ENCODE data around the gene H2AZ1.
A peak's percentile ranks its signal among the peaks of the same experiment; 100 is the strongest.
"Not testable (repeated sequence)": the region's sequence is repeated elsewhere in the genome, so short reads cannot be mapped to it uniquely, and the experiment has no call there.

Gene H2AZ1

DNA sequence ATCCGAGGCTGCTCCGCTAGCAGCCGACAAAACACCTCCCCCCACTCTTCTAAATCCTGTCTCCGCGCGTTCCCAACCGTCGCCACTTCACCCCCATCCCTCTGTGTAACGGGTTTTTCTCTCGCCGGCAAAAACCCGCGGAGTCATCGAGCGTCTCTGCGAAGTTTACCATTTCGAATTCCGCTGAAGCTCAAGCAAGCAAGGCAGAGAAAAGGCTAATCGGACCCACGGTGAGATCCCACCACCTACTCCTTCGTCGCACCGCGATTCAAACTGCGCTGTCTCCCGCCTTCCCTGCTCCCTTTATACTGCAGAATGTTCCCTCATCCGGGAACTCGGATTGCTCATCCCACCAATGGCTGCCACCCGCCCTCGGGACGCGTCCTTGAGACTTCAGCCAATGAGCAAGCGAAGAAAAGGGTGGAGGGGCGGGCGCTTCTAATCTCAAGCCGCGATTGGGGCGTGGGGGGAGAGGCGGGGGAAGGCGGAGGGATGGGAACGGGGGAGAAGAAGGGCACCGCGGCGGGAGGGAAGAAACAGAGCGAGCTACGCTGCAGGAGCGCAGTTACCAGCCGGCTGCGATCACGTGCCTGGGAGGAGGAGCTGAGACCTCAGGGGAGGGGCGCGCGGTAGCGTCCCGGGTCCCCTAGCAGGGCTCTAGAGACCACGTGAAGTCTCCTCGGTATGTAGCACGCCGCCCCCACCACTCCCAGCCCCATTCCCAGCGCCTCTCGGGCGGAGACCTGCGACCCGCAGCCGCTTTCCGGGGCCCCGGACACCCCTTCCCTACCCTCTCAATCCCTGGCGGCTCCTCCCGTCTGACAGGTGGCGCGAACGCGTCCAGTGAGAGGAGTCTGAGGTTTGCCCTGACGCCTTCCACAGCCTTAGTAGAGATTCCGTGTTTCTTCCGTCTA, at the start of gene H2AZ1:
Gene H2AZ1, minus strand, starts transcription at position 277 of the 914 bp plus-strand sequence. Its CDS starts 105 bp downstream, at position 172.
- DNase-seq (ENCODE audit: low read depth), result peak; percentile 97

DNA sequence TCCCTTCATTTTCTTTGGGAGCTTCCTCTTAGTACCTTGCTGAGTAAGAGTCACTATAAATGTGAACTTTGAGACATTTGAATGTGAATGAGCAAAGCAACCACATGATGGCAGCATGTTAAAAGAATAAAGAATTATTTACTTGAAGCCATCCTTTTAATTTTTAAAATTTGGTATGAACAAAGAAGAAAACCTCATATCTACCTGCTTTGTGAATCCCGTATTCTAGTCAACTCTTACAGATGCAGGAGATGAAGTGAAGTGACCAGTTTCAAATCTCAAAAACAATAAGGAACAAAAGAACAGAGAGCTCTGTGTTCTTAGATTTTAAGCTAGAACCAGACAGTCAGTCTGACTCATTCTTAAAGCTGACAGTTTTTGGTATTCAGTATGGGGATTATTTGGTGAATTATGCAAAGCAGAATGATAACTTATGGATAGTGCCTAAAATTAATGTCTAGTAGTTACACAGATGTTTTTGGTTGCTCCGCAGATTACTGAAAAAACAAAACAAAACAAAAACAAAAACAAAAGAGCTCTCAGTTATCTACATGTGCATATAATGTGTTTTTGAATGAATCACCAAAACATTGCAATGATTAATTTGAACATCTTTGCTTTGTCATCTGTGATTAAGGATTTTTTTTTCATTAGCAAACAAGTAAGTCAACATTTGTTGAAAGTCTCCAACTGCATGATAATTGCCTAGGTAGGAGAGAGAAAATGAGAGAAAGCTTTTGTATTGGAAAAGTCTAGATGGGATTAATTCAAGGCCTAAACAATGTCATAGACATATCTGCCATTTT, 48.2 kb upstream of the H2AZ1 start:
- DNase-seq (ENCODE audit: low read depth), result no peak

DNA sequence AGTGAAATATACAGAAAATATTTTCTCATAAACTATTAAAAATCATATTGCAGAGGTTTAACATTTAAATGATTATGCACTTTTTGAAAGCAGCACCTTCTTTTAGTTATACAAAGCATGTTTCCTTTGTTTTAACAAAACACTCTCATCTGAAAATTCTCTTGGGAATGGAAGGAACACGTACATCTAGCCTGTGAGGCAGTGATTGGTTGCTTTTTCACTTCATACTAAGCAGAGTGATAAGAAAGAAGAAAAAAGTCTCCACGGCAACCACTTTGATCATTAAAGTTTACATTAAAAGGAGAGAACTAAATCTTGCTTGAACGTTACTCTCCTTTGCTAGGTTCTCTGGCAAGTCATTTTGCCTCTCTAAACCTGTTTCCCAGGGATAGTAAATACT, 41.7 kb upstream of the H2AZ1 start:
- DNase-seq (ENCODE audit: low read depth), result no peak

DNA sequence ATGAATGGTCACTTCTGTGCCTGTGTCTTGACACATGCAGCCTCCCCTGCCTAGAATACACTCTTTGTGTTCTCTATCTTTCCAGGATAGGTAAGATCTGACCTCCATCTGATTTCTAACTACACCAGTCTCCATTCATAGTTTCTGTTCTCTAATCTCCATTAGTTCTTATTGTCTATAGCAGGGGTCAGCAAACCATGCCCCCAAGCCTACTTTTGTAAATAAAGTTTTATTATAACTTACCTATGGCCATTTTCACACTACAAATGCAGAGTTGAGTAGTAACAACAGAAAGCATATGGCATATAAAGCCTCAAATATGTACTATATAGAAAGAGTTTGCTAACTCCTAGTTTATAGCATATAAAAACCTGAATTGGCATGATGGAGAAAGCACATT, 37.6 kb upstream of the H2AZ1 start:
- no peak for DNase-seq (ENCODE audit: low read depth)

DNA sequence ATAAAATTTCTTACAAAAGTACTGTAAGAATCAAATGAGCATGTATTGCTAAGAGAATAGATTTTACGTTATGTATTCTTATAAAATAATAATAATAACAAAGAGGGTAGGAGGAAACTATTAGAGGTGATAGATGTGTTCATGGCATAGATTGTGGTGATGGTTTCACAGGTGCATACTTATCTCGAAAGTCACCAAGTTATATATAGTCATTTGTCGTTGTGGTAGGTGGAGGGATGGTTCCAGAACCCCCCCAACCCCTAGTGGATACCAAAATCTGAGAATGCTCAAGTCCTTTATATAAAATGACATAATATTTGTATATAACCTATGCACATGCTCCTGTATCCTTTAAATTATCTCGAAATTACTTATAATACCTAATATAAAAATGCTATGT, 36.7 kb upstream of the H2AZ1 start:
- DNase-seq (ENCODE audit: low read depth), result no peak

DNA sequence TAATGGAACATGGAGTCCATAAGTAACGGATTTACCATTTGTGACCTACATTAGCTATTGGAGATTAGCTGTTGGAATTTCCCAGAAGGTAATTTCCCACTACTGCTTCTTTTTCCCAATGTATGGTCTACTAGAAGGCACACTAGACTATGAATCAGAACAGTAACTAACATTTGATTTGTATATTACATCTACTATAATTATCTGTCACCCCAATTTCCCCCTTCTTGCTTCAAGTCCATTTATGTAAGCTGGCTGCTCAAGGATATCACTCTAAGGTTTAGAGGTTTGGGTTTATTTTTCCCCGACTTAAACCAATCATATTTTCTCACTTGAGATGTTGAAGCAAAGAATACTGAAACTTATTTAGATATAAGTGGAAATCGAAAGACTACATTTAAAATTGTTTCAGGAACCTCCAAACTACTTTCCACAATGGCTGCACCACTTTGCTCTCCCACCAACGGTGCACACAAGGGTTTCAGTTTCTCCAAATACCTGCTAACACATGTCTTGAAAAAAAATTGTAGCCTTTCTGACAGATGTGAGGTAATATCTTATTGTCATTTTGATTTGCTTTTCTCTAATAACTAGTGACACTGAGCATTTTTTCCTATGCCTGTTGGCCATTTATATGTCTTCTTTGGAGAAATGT, 33.3 kb upstream of the H2AZ1 start:
- DNase-seq (ENCODE audit: low read depth), result no peak

DNA sequence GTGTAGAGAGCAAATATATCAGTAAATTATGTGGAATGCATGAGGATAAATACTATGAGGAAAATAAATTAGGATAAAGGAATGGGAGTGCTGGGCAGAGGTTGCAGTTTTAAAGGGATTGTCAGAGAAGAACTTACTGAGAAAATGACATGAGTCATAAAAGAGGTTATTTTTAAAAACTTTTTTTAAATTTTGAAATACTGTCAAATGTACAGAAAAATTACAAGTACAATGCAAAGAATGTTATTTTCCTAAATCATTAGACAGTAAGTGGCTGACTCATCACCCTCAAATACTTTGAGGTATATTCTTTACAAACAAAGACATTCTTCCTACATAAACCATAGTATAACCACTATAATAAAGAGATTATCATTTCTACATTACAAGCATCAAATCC, 29.8 kb upstream of the H2AZ1 start:
- no peak for DNase-seq (ENCODE audit: low read depth)

DNA sequence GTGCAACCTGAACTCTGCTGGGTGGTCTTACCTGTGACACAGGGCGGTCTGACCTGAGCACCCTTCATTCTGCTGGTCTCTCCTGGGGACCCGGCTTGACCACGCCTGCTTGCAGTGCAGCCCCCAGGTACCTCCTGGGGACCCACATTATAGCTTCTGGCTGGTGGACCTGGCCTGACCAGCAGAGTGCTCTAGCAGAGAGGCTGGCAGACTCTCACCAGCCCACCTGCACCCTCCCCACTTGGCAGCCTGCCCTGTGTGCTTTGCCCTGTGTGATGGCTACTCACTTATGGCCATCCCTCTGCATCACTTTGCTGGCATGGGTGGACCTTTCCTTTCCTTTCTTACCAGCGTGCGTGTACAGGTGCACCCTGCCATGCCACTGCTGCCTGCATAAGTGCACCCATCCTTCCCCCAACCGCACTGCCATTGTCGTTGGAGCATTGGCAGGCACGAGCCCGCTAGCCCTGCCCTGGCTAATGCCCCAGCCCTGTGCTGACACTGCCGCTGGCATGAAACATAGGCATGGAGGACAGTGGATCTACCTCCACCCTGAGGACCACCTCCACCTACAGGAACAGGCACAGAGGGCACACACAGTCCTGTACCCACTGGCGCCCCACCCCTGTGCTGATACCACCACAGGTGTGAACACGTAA, 21.5 kb upstream of the H2AZ1 start:
- DNase-seq (ENCODE audit: low read depth), result no peak

DNA sequence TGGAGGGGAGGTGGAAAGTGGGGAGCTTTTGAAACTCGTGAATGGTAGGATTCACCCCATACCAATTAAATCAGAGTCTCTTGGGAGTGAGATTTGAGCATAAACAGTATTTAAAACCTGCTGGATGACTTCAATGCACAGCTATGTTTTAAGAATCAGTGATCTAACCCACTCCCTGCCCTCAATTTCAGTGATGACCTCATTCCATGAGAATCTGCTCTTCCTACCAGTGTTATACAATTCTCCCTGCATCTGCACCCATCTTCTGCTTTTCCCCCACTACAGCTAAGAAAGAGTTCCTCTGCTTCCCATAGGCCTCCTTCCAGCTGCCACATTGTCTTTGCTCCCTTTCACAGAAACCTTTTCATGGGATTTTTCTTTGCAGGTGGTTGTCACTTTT, 18.3 kb upstream of the H2AZ1 start:
- no peak for DNase-seq (ENCODE audit: low read depth)

DNA sequence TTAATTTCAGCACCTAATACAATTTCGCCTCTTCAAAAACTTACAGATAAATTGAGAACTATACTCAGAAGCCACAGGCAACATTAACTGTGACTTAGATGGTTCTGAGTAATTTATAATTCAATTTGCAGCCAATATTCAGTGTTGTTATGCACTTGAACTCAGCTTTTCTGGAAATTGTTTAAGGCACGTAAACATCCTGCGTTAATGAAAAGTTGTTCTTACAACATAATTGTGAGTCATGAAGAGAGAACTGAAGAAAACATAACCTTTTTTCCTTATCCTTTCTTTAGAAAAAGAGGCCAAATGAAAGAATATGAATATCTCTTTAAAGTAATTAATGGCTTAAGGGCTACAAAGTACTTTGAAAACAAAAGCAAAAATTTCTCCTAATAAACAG, 16.6 kb upstream of the H2AZ1 start:
- DNase-seq (ENCODE audit: low read depth), result no peak

DNA sequence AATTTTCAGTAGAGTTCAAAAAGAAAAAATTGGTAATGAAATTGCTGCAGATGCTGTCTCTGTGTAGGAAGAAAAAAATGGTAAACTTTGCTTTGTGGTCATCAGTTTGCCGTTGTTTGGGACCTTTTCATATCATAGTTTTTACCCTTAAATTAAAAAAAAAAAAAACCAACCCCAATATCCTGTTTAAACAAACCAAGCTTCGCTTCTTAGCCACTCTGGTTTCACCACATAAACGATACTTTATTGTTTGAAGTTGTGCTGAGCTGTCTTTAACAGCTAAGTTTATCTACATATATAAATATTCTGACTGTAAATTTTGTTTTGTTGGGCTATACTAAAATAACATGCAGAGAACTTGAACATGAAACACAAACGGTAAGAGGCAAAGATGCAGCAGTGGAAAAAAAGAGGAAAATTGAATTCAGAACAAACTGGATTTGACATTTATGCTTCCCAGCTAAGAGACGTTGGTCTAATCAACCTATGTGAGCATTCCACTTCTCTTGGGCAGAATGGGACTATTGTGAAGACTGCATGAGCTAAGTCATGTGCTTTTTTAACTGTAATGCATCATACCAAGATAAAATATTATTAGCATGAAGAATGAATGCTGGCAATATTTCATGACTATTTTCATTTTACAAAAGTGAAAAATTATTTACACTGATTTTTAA, 15.7 kb upstream of the H2AZ1 start:
- DNase-seq (ENCODE audit: low read depth), result no peak

DNA sequence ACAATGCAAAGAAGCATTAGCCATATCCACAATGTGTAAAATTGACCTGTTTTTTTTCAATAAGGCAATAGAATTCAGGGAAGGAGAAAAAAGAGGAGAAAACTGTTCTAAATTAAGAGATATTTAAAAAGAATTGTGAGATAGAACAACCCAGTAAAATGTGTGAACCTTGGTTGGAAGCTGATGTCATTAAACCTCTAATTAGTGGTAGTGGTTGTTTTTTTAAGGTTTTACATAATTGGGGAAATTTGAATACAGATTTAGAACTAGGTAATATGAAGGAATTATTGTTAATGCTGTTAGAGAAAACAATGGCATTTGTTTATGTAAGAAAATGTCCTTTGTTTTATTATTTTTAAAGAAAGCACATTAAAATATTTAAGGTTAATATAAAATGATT, 15.1 kb upstream of the H2AZ1 start:
- DNase-seq (ENCODE audit: low read depth), result no peak

DNA sequence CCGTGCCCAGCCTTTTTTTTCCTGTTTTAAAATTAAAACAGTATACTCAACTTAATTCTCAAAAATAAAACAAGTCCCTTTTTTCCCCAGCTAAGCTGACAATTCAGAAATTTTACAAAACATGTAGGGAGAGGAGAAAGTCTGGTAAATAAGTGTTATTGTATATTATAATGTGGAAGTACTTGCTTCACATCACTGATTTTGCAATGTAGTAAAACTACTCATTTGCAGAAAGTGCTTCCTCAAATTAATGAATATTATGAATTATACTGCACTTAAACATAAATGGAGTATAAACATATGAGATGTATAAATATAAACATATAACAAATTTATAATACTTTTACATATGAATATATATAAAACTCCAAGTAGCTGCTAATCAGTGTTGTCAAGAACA, 11.6 kb upstream of the H2AZ1 start:
- DNase-seq (ENCODE audit: low read depth), result no peak

DNA sequence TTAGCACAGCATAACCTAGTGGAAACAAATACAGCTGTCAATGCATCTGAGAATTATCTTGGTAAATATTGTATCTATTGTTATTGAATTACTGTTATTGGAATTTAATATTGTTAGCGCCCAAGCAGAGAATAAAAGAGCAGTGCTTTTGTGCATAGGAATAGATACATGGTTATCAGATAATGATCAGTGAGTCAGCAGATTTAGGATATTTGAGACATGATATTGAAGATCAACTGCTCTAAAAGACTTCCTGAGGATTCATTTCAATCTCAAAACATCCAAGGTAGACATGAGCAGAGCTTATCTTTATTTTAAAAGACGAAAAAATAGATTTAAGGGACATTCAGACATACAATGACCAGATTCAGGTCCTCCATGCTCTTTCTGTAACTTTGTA, 10.6 kb upstream of the H2AZ1 start:
- no peak for DNase-seq (ENCODE audit: low read depth)

DNA sequence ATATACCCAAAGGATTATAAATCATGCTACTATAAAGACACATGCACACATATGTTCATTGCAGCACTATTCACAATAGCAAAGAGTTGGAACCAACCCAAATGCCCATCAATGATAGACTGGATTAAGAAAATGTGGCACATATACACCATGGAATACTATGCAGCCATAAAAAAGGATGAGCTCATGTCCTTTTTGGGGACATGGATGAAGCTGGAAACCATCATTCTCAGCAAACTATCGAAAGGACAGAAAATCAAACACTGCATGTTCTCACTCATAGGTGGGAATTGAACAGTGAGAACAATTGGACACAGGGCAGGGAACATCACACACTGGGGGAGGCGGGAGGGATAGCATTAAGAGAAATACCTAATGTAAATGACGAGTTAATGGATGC, 8.1 kb upstream of the H2AZ1 start:
- not testable (repeated sequence) for DNase-seq (ENCODE audit: low read depth)

DNA sequence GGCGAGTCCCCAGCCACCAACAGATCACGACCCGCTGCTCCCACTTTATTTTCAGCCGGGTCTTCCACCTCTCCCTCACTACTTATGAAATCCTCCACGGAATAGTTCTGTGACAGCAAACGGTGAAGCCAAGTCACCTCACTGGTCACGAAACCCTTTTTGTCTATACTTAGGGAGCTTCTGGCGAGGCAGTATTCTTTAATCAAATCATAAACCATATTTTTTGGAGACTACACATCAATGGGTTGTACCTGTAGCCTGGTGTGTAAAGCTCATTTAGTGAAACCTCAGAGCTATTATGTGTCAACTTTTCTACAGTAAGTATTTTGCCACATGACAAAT, 809 bp upstream of the H2AZ1 start:
- no peak for DNase-seq (ENCODE audit: low read depth)

DNA sequence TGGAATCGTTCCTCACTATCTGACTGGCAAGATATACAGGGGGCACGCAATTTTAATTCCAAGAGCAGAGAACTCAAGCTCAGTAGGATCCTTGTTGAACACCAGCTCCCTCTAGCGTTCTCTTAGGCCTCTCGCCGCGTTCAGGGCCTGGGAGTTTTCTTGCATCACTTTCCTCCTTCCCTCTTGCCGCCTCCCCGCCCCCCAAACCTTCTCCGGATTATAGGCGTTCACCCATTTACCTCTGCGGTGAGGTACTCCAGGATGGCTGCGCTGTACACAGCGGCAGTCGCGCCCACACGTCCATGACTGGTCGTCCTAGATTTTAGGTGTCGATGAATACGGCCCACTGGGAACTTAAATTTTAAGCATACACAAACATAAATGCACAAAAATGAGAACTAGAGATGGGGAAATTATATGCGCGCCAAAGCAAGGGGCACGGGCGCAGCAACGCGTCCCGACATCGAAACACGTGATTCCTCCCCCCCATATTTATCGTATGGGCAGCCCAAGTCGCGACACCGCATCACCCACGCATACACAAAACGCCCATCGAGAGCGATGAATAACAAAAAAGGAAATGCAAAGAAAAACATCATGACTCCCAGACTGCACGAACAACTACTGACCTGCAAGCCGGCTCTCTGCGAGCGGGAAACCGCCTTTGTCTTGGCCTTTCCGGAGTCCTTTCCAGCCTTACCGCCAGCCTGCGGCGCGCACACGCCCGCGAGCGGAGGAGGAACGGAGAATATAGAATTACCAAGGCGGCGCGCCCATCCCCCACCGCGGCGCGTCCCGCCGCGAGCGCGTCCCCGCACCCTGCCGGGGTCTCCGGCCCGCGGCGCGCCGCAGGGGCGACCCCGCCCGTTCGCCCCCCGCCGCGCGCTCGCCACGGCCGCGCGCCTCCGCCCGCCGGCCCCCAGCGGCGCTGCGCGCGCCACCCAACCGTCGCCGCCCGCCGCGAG, 759 bp downstream of the H2AZ1 start:
- peak; percentile 80 for DNase-seq (ENCODE audit: low read depth)

DNA sequence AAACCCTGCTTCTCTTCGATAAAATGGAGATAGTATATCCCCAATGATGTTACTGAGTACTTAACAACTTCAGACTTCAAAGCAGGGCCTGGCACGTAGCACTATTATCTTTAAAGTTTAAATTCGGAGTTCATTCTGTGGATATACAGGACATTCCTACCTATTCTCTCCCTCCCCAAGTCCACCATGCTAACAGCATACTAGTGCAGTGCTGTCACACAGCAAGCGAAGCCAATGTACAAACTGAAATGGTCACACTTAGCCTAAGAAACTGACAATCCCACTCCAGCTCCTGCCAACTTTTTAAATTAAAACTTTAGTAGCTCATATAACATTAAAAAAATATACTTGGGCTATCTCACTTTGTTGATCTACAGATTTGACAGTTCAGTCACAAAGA, 2.5 kb downstream of the H2AZ1 start:
- DNase-seq (ENCODE audit: low read depth), result no peak

DNA sequence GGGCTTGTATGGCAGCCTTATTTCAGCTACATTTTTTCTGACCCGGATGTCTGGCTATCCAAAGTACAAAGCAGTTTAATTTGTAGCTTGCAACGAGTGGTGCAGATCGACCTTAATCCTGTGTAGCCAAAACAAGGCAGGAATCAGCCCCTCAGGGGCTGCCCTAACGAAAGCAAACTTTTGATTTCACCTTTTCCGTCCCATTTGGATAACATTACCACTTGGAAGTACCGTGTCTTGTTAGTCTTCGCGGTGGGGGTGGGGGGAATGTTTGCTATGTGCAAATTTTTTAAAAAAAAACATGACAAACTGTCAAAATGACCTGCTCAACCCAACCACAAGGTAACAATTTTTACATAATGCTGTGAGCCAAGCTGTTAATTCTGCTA, 2.9 kb downstream of the H2AZ1 start:
- DNase-seq (ENCODE audit: low read depth), result no peak

DNA sequence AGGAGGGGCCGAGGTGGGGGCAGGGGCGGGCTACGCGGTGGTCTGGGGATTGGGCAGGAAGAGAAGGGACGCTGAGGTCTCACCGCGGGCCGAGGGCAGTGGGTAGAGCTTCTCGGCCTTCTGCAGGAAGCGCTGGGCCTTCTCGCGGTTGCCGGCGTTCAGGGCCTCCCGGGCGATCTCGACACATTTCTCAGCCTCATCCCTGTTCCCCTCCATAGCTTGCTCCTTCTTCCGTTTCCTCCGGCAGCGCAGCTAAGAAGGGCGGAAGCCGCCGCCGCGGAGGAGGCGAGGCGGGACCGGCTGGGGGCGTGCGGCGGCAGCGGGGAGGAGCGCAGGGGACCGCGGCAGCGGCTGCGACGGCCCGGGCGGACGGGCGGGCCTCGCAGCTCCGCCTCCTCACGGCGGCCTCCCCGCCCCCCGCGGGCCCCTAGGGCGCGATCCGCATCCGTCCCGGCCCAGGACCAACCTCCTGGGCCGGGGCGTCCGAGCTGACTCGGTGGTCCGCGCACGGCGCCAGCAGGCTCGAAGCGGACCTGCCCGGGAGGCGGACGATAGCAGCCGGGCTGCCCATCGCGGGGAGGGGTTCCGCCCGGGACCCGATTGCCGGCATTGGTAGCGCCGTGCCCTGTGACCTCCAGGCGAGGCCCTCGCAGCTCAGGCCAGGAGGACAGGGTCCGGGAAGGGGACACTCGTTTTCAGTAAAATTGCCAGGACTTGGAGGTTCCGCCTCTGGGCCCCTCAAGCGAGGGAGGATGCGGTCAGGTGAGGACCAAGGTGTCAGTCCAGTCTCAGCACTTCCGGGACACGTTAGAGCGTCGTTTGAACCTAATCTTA, 3.5 kb downstream of the H2AZ1 start, which contains the start of gene DNAJB14:
Gene DNAJB14, minus strand, starts transcription at position 263 of the 834 bp plus-strand sequence. Its CDS starts 47 bp downstream, at position 216.
- DNase-seq (ENCODE audit: low read depth), result peak; percentile 70
